Measurements from ENCODE around the gene PLXNB2.

DNA sequence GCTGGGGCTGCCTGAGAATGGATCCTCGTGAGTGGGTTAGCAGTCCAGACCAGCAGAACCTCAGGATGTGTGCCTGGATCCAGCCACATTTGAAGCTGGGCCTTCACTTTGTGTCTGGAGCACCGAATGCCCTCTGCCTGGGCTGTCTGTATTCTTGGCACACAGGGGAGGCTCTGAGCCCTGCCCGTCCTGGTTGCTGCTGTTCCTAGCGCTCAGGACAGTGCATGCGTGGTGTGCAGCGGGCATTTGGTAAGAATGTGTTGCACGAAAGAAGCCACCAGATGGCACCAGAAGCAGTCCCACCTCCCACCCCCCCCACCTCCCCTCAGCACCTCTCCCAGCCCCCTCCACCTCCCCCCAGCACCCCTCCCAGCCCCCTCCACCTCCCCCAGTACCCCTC lies 33.1 kb downstream of the PLXNB2 start:
- TF ChIP-seq CTCF (IDR thresholded peaks at IDR 0.05; ENCODE audit: low read length) (peak; percentile 19; the same call in 1 of the 2 replicates), EZH2 (IDR thresholded peaks at IDR 0.05; ENCODE audit: borderline replicate concordance, low read length) (no peak)
